Transverse colon (tissue), 4 donors: ENCODE data around the gene AOPEP.

ENCODE experiments used
- POLR2AphosphoS5 ChIP-seq, 3 donors: sonication (generic); formaldehyde crosslinking; IDR thresholded peaks; one replicate each; pipeline ENCODE4 v1.6.1; 2016; ENCODE audit warnings: antibody characterized with exemption in 3 of 3
- TF ChIP-seq, protein P1 (sequence below), 5 experiments: fragments of 200-600 bp in 3 of 5; fragments of 450-650 bp in 2 of 5; sonication (generic) in 3 of 5; IDR thresholded peaks; 1 replicate in 2 of 5; 2 replicates in 3 of 5; pipeline ENCODE4 v1.5.1; 2016 to 2017; ENCODE audit warnings: antibody characterized with exemption in 5 of 5, inconsistent platforms in 3 of 5, mild to moderate bottlenecking in 2 of 5, moderate library complexity in 1 of 5

DNA sequence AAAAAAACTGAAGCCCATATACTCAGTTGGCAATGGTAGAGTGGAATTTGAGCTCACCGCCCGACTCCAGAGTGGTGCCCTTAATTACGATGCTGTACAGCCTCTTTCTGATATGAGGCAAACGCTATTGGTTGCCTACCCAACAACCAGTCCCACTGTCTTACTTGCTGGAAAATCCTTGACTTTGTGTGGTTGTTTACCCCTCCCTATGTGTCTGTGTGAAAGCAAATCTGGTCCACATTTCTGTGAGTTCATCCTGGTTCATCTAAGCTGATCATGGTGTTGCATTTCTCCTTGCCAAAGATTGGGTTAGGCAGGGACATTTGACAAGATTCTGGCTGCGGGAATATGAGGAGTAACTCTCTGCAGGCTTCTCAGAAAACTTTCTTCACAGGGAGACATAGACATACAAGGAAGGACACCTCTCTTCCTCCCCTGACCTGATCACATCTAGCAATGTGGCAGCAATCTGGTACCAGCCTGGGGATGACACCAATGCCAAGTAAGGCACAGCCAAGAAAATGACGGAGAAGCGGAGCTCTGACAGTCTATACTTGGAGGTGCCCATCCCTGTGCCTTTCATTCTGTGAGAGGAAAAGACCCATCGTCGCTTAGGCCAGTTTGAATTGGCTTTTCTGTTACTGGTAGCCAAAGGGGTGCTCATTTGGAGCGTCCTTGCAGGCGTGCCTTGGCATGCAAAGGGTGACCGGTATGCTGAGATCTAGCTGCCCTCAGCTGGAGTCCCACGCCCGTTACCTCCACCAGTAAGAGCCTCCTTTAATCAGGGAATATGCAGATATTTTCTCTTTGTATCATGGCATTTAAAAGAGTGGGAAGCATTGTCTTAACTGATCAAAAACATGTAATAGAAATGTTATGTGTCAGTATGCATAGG is 124.3 kb downstream of the AOPEP start:
- TF ChIP-seq, protein P1, sequence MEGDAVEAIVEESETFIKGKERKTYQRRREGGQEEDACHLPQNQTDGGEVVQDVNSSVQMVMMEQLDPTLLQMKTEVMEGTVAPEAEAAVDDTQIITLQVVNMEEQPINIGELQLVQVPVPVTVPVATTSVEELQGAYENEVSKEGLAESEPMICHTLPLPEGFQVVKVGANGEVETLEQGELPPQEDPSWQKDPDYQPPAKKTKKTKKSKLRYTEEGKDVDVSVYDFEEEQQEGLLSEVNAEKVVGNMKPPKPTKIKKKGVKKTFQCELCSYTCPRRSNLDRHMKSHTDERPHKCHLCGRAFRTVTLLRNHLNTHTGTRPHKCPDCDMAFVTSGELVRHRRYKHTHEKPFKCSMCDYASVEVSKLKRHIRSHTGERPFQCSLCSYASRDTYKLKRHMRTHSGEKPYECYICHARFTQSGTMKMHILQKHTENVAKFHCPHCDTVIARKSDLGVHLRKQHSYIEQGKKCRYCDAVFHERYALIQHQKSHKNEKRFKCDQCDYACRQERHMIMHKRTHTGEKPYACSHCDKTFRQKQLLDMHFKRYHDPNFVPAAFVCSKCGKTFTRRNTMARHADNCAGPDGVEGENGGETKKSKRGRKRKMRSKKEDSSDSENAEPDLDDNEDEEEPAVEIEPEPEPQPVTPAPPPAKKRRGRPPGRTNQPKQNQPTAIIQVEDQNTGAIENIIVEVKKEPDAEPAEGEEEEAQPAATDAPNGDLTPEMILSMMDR (IDR thresholded peaks at IDR 0.05): no peak
- TF ChIP-seq POLR2AphosphoS5 (IDR thresholded peaks at IDR 0.05): no peak
